PC-3 (cell line): ENCODE results near the gene MRPS24. TPM values are rescaled to one million over a fixed set of nuclear protein-coding genes. Genes with fewer than 3 reads are reported as not detected.

ENCODE experiments used
- ATAC-seq: fragments of 200-7000 bp; cut with Tn5 transposase; 2 replicates; pipeline ENCODE4 v1.9.1; 2020; ENCODE audit warnings: mild to moderate bottlenecking, moderate library complexity
- BruUV-seq: library from RNA; stranded (reverse); fragments of 400-500 nt; replicated peaks from 2 replicates; lab custom pipeline; 2021; lab: Mats Ljungman, UMichigan
- CTCF ChIA-PET: fragments of 300-600 bp; sonication (Branson Sonifier 250); formaldehyde crosslinking; loops from one replicate; lab custom pipeline; 2022; ENCODE audit warnings: antibody characterized with exemption; lab: Charles Lee
- POLR2A ChIA-PET: fragments of 300-600 bp; sonication (Branson Sonifier 250); formaldehyde crosslinking; loops from one replicate; lab custom pipeline; 2022; ENCODE audit warnings: antibody characterized with exemption; ENCODE audit not compliant: unreplicated experiment; lab: Charles Lee
- DNase-seq: peaks from one replicate; pipeline ENCODE4 v3.0.0-alpha.2; 2015
- H2AFZ ChIP-seq: fragments of 300-600 bp; sonication (generic); 2 replicates; pipeline ENCODE4 v1.6.0; 2016; ENCODE audit warnings: antibody characterized with exemption, low read length
- H3F3A ChIP-seq: fragments of 300-600 bp; sonication (generic); one replicate; pipeline ENCODE4 v1.6.0; 2017; ENCODE audit warnings: antibody characterized with exemption, low read length, control low read depth, mild to moderate bottlenecking; ENCODE audit not compliant: unreplicated experiment
- H3K27ac ChIP-seq: fragments of 300-600 bp; sonication (generic); 2 replicates; pipeline ENCODE4 v1.5.1; 2016; ENCODE audit warnings: mild to moderate bottlenecking, low read length
- H3K27me3 ChIP-seq: fragments of 300-600 bp; sonication (generic); 2 replicates; pipeline ENCODE4 v1.6.1; 2016; ENCODE audit warnings: low read length, mixed read lengths
- H3K36me3 ChIP-seq: fragments of 300-600 bp; sonication (generic); 2 replicates; pipeline ENCODE4 v1.6.1; 2016; ENCODE audit warnings: low read depth, mixed run types, low read length, mixed read lengths
- H3K4me1 ChIP-seq: fragments of 300-600 bp; sonication (generic); 2 replicates; pipeline ENCODE4 v1.5.1; 2016; ENCODE audit warnings: low read length; ENCODE audit not compliant: insufficient read depth
- H3K4me2 ChIP-seq: fragments of 300-600 bp; sonication (generic); 2 replicates; pipeline ENCODE4 v1.6.0; 2016; ENCODE audit warnings: low read length
- H3K4me3 ChIP-seq: fragments of 300-600 bp; sonication (generic); 2 replicates; pipeline ENCODE4 v1.5.1; 2016; ENCODE audit warnings: mild to moderate bottlenecking, low read length, mixed read lengths
- H3K79me2 ChIP-seq: fragments of 300-600 bp; sonication (generic); 2 replicates; pipeline ENCODE4 v1.6.1; 2017; ENCODE audit warnings: low read length, mixed read lengths
- H3K9ac ChIP-seq: fragments of 300-600 bp; sonication (generic); 2 replicates; pipeline ENCODE4 v1.6.0; 2016; ENCODE audit warnings: mild to moderate bottlenecking, low read length
- H3K9me2 ChIP-seq: fragments of 300-600 bp; sonication (generic); replicated peaks from 2 replicates; pipeline ENCODE4 v1.6.1; 2016; ENCODE audit warnings: mixed run types, low read length, mixed read lengths
- H3K9me3 ChIP-seq: fragments of 300-600 bp; sonication (generic); 2 replicates; pipeline ENCODE4 v1.6.1; 2016; ENCODE audit warnings: low read length, mixed read lengths
- H4K20me1 ChIP-seq: fragments of 300-600 bp; sonication (generic); 2 replicates; pipeline ENCODE4 v1.6.1; 2016; ENCODE audit warnings: low read length, mixed read lengths
- EZH2 ChIP-seq: fragments of 300-600 bp; sonication (generic); IDR thresholded peaks from one replicate; pipeline ENCODE4 v1.6.1; 2017; ENCODE audit warnings: antibody characterized with exemption, mild to moderate bottlenecking, low read length; ENCODE audit not compliant: unreplicated experiment
- EZH2phosphoT487 ChIP-seq: fragments of 300-600 bp; sonication (generic); IDR thresholded peaks from 2 replicates; pipeline ENCODE4 v1.6.1; 2018; ENCODE audit warnings: mild to moderate bottlenecking, antibody characterized with exemption, low read length, borderline replicate concordance
- intact Hi-C: fragments of 100-400 bp; cut with micrococcal nuclease; formaldehyde crosslinking; loops from 2 replicates; pipeline ENCODE4 v1.9.0; 2023
- total RNA-seq: library from RNA; depleted of rRNA; stranded (reverse); fragments of >200 nt; gene quantifications from 2 replicates; pipeline ENCODE4 v1.2.3, GENCODE V29; 2014
- TF ChIP-seq, protein P1 (sequence below): fragments of 300-600 bp; sonication (generic); conservative IDR thresholded peaks from 2 replicates; pipeline ENCODE4 v1.5.1; 2017; ENCODE audit warnings: antibody characterized with exemption, low read depth, mild to moderate bottlenecking, low read length

The MRPS24 gene
- total RNA-seq, 1 experiment from 2014 or later = 200 TPM

DNA sequence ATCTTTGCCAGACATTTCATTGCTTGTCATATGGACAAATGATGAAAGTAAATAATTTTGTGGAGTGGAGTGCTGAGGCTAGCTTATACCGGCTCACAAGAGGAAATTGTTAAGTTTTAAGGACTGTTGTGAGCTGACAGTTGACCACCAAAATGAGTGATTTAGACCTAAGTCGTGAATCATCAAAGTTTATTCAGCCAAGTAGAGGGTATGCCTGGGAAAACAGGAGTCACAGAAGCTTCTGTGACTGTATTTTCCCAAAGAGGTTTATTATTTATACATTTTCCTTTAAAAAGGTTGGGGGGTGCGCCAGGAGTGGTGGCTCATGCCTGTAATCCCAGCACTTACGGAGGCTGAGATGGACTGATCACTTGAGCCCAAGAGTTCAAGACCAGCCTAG lies 21.8 kb downstream of the MRPS24 start:
- H3K27me3 ChIP-seq = no peaks in the 10 kb centered on the region
- POLR2A ChIA-PET = interaction anchor here (0.6 to 1.1 kb wide), 3 partner anchors 19 to 357 kb away, joined by 3 to 5 read pairs (median 3); no protein-coding TSS in a partner anchor
- CTCF ChIA-PET = interaction anchor here (0.5 to 0.9 kb wide), 2 partner anchors 107 to 241 kb away, joined by 4 read pairs; no protein-coding TSS in a partner anchor

DNA sequence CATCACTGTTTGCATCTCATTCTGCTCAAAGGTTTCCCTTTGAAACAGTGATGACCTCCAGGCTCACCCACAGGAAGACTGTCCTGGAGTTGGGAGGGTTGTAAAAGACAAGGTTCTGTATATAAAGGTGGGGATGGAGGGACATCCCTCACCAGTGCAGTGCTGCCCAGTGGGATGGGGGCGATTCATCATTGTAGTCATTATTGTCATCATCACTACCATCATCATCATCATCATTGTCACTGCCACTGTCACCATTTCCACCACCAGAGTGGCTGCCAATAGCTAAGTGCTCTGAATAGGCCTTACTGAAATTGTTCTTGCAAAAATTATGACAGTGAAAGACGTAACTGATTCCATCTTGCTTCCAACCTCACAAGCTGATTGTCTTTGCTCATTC lies 24.7 kb downstream of the MRPS24 start:
- Histone ChIP-seq H3K79me2 (no peaks in the 10 kb centered on the region), H3K4me2 (no peak overlapping the region), H3F3A (no peaks in the 10 kb centered on the region), H3K9ac (no peak overlapping the region), H2AFZ (no peak overlapping the region), H4K20me1 (no peaks in the 10 kb centered on the region), H3K4me3 (no peak overlapping the region), H3K27me3 (no peaks in the 10 kb centered on the region), H3K4me1 (peaks cover 7% of the 10 kb centered on the region; the same call in 1 of the 2 replicates), H3K36me3 (no peaks in the 10 kb centered on the region), H3K27ac (no peak overlapping the region), H3K9me2 (no peaks in the 10 kb centered on the region), H3K9me3 (no peaks in the 10 kb centered on the region)
- DNase-seq (no peak), ATAC-seq (no peak)
- BruUV-seq = no TSS peak
- CTCF ChIA-PET = interaction anchor here (0.5 to 1.1 kb wide), 2 partner anchors 16 to 28 kb away, joined by 3 to 5 read pairs; no protein-coding TSS in a partner anchor
- TF ChIP-seq EZH2 (no peak), EZH2phosphoT487 (no peak)
- TF ChIP-seq, protein P1, sequence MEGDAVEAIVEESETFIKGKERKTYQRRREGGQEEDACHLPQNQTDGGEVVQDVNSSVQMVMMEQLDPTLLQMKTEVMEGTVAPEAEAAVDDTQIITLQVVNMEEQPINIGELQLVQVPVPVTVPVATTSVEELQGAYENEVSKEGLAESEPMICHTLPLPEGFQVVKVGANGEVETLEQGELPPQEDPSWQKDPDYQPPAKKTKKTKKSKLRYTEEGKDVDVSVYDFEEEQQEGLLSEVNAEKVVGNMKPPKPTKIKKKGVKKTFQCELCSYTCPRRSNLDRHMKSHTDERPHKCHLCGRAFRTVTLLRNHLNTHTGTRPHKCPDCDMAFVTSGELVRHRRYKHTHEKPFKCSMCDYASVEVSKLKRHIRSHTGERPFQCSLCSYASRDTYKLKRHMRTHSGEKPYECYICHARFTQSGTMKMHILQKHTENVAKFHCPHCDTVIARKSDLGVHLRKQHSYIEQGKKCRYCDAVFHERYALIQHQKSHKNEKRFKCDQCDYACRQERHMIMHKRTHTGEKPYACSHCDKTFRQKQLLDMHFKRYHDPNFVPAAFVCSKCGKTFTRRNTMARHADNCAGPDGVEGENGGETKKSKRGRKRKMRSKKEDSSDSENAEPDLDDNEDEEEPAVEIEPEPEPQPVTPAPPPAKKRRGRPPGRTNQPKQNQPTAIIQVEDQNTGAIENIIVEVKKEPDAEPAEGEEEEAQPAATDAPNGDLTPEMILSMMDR = no peak
- intact Hi-C loops = no loop called here
- POLR2A ChIA-PET = no interaction called here

More for the DNA sequence above, 21.8 kb downstream of the MRPS24 start:
- BruUV-seq = no TSS peak
- no peak overlapping the region for H3K4me3 ChIP-seq
- TF ChIP-seq, protein P1 = no peak
- no peak for TF ChIP-seq EZH2phosphoT487
- TF ChIP-seq EZH2 = no peak
- H3K36me3 ChIP-seq = no peaks in the 10 kb centered on the region
- H3K4me2 ChIP-seq = no peak overlapping the region; the same call in 1 of the 2 replicates
- no peaks in the 10 kb centered on the region for H4K20me1 ChIP-seq
- no peak overlapping the region for H3K9ac ChIP-seq
- ATAC-seq = peak; percentile 80
- no peaks in the 10 kb centered on the region for H3F3A ChIP-seq
- H3K9me3 ChIP-seq = no peaks in the 10 kb centered on the region
- H3K4me1 ChIP-seq = peaks cover 7% of the 10 kb centered on the region; the same call in 1 of the 2 replicates
- H3K79me2 ChIP-seq = no peaks in the 10 kb centered on the region
- DNase-seq = peak; percentile 60
- intact Hi-C loops = no loop called here
- H3K27ac ChIP-seq = peak overlapping the region; percentile 30; the same call in 1 of the 2 replicates
- no peak overlapping the region for H2AFZ ChIP-seq
- H3K9me2 ChIP-seq = no peaks in the 10 kb centered on the region

- no peaks in the 10 kb centered on the region for H3K27me3 ChIP-seq
- intact Hi-C loops = no loop called here
- no peaks in the 10 kb centered on the region for H3F3A ChIP-seq
- CTCF ChIA-PET = interaction anchor here (0.5 to 1.1 kb wide), 2 partner anchors 16 to 28 kb away, joined by 3 to 5 read pairs; no protein-coding TSS in a partner anchor
- no peaks in the 10 kb centered on the region for H3K9me3 ChIP-seq
- TF ChIP-seq EZH2phosphoT487 = no peak
- TF ChIP-seq, protein P1 = no peak
- TF ChIP-seq EZH2 = no peak
- ATAC-seq (peak; percentile 66), DNase-seq (peak; percentile 56)
- H3K27ac ChIP-seq = no peak overlapping the region
- H3K9ac ChIP-seq = no peak overlapping the region
- H3K79me2 ChIP-seq = no peaks in the 10 kb centered on the region
- POLR2A ChIA-PET = interaction anchor here (0.7 kb wide), 1 partner anchor 110 kb away, joined by 20 read pairs; no protein-coding TSS in a partner anchor
- no TSS peak for BruUV-seq
- H3K9me2 ChIP-seq = no peaks in the 10 kb centered on the region
- H3K4me3 ChIP-seq = no peak overlapping the region
- H4K20me1 ChIP-seq = no peaks in the 10 kb centered on the region
- H3K36me3 ChIP-seq = no peaks in the 10 kb centered on the region
- no peak overlapping the region for H2AFZ ChIP-seq
- peaks cover 7% of the 10 kb centered on the region; the same call in 1 of the 2 replicates for H3K4me1 ChIP-seq
- H3K4me2 ChIP-seq = no peak overlapping the region
Observed at GRCh38 chr7:43844257-43844656, 25.1 kb downstream of the MRPS24 start.
